ENCODE data around the gene BDH2. TPM values are rescaled to one million over a fixed set of nuclear protein-coding genes. Genes with fewer than 3 reads are reported as not detected.

The BDH2 gene
- total and polyA plus RNA-seq, 2 of the 4 experiments (the other 2 are of a cell fraction) = 49.7 to 52.2 TPM

GRCh38 chr4:103052779-103053178 is 46.9 kb downstream of the BDH2 start:
- TF ChIP-seq MAZ (IDR thresholded peaks at IDR 0.05; ENCODE audit: borderline replicate concordance, low read depth, low read length) (no peak), MXI1 (IDR thresholded peaks at IDR 0.05; ENCODE audit: borderline replicate concordance, low read depth, low read length) (no peak), RAD21 (IDR thresholded peaks at IDR 0.05; ENCODE audit: low read length) (no peak), FOS (IDR thresholded peaks at IDR 0.05; ENCODE audit: low read depth, low read length) (no peak), NFE2L2 (IDR thresholded peaks at IDR 0.05; ENCODE audit: low read depth, low read length) (no peak), CEBPB (IDR thresholded peaks at IDR 0.05; ENCODE audit: low read depth, low read length) (no peak), CTCF (conservative IDR thresholded peaks at IDR 0.05; ENCODE audit: low read depth, low read length) (no peak), BHLHE40 (IDR thresholded peaks at IDR 0.05; ENCODE audit: low read depth, low read length) (no peak), ELK1 (IDR thresholded peaks at IDR 0.05; ENCODE audit: borderline replicate concordance, low read depth, low read length) (no peak), POLR2A (IDR thresholded peaks at IDR 0.05; ENCODE audit: low read depth, low read length) (no peak), RCOR1 (IDR thresholded peaks at IDR 0.05; ENCODE audit: insufficient replicate concordance, low read length) (no peak), USF2 (IDR thresholded peaks at IDR 0.05; ENCODE audit: low read depth, low read length) (no peak), MAFK (IDR thresholded peaks at IDR 0.05; ENCODE audit: low read depth, low read length) (no peak), RFX5 (IDR thresholded peaks at IDR 0.05; ENCODE audit: low read depth, low read length) (no peak), SMC3 (IDR thresholded peaks at IDR 0.05; ENCODE audit: low read depth, low read length) (no peak), CHD1 (IDR thresholded peaks at IDR 0.05; ENCODE audit: low read depth, low read length) (no peak)
- BruUV-seq (replicated peaks) = no TSS peak
- H3K4ac ChIP-seq (ENCODE audit: low read depth, low read length) = no peak overlapping the region
- H3K36me3 ChIP-seq (ENCODE audit: control insufficient read depth, insufficient read depth, low read length) = no peaks in the 10 kb centered on the region
- no peaks in the 10 kb centered on the region for H4K20me1 ChIP-seq (ENCODE audit: insufficient read depth, low read length)
- ATAC-seq (ENCODE audit: low read depth) = no peak
- H3K4me2 ChIP-seq (ENCODE audit: low read depth, low read length) = no peak overlapping the region
- H3K23ac ChIP-seq (ENCODE audit: low read depth, low read length) = no peak overlapping the region
- H2BK20ac ChIP-seq (ENCODE audit: low read depth, low read length) = no peak overlapping the region
- no peak overlapping the region for H2BK15ac ChIP-seq (ENCODE audit: low read depth, low read length)
- H2AK9ac ChIP-seq (replicated peaks; ENCODE audit: low read depth, low read length, poor library complexity) = no peak overlapping the region
- no peak overlapping the region for H4K8ac ChIP-seq (ENCODE audit: low read depth in 2 of 2, low read length in 2 of 2)
- no peak overlapping the region for H3K14ac ChIP-seq (replicated peaks; ENCODE audit: low read depth, low read length)
- intact Hi-C loops (cut with micrococcal nuclease) = no loop called here
- no peak overlapping the region for H2BK5ac ChIP-seq (ENCODE audit: low read depth, low read length, poor library complexity, severe bottlenecking)
- H2AK5ac ChIP-seq (ENCODE audit: low read depth, low read length) = no peak overlapping the region
- no peak overlapping the region for H3K56ac ChIP-seq (ENCODE audit: extremely low read depth, insufficient read depth, low read length)
- no peak overlapping the region for H2BK120ac ChIP-seq (ENCODE audit: low read depth, low read length)
- no peak overlapping the region for H3K4me3 ChIP-seq (ENCODE audit: insufficient read depth, low read depth, low read length)
- no CpG with 5 or more reads among the region's 3 CpGs for WGBS, 2 experiments (ENCODE audit: extremely low coverage in 2 of 2, insufficient read length in 1 of 2)
- DNase-seq = no peak
- in situ Hi-C loops (cut with MboI; ENCODE audit: low sequenced_read_pairs) = no loop called here
- no peaks in the 10 kb centered on the region for H3K9me3 ChIP-seq (ENCODE audit: control insufficient read depth, insufficient read depth, low read length)
- dilution Hi-C loops (cut with HindIII; ENCODE audit: low sequenced_read_pairs, unreplicated experiment) = no loop called here
- no peak overlapping the region for H4K91ac ChIP-seq (ENCODE audit: insufficient read depth, low read depth, low read length)
- H3K9me1 ChIP-seq (ENCODE audit: insufficient read depth, low read length) = no peaks in the 10 kb centered on the region
- CTCF ChIA-PET = no interaction called here
- no peak overlapping the region for H3K18ac ChIP-seq (ENCODE audit: low read depth, low read length)
- no peaks in the 10 kb centered on the region for H3K79me1 ChIP-seq (ENCODE audit: low read depth in 1 of 2, low read length in 2 of 2)
- no peak overlapping the region for H3K9ac ChIP-seq (ENCODE audit: low read depth, low read length)
- H4K5ac ChIP-seq (ENCODE audit: low read depth, low read length) = no peak overlapping the region
- no peak overlapping the region for H3K27ac ChIP-seq (ENCODE audit: insufficient read depth, low read length)
- no peaks in the 10 kb centered on the region for H3K27me3 ChIP-seq (ENCODE audit: control insufficient read depth, insufficient read depth, low read length)
- peaks cover 1% of the 10 kb centered on the region; the same call in 1 of the 2 replicates for H3K4me1 ChIP-seq (ENCODE audit: control insufficient read depth, insufficient read depth, low read length)
- POLR2A ChIA-PET (ENCODE audit: unreplicated experiment) = no interaction called here
- no peak overlapping the region for H2AFZ ChIP-seq (replicated peaks; ENCODE audit: low read length, poor library complexity)

Data from IMR-90 (cell line).